Measurements from ENCODE around the gene CARD14.

The CARD14 gene

DNA sequence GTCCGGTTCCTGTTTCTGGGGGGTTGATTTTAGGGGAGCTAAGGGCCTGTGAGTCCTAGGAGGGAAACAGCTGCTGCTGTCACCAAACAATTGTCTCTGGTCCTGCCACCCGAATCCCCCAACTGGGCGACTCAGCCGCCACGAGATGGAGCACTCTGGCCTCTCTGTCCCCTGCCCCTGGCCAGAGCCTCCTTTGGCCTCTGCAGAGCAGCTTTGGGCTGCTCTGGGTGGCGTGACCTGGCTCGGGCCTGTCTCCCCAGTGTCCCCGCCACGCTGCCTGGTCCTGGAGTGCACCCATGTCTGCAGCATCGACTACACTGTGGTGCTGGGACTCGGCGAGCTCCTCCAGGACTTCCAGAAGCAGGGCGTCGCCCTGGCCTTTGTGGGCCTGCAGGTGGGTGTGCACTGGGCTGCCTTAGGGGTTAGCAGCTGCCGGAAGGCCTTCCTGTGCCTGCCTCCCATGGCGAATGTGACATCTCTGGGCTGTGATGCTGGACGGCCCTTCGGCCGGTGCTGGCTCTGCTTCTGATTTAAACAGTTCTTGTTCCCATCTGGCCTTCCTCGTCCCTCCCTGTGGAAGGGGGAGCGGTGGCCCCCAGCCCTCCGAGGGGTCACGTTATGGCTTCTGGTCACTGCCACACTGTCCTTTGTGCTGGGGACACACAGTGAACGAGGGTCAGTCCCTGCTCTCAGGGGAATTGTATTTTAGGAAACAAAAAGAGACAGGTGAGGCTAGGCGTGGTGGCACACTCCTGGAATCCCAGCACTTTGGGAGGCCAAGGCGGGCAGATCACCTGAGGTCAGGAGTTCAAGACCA is 79.3 kb downstream of the CARD14 start:
- 93% methylated on average over 26 of the region's 26 CpGs for WGBS
- Histone ChIP-seq H3K27ac (ENCODE audit: low read length, poor library complexity, severe bottlenecking) (no peak overlapping the region), H3K4me2 (ENCODE audit: low read length, poor library complexity, severe bottlenecking) (no peak overlapping the region), H3K18ac (ENCODE audit: low read depth in 1 of 2, low read length in 2 of 2) (no peak overlapping the region), H3K79me1 (replicated peaks; ENCODE audit: low read length, poor library complexity, severe bottlenecking) (no peaks in the 10 kb centered on the region), H3K9me3 (ENCODE audit: control insufficient read depth, low read length) (no peaks in the 10 kb centered on the region), H2BK12ac (ENCODE audit: low read length in 2 of 2) (no peak overlapping the region), H4K8ac (ENCODE audit: low read length) (no peak overlapping the region), H3K4ac (ENCODE audit: low read depth in 1 of 2, low read length in 2 of 2) (no peak overlapping the region), H3K4me3 (ENCODE audit: insufficient read depth in 1 of 2, low read depth in 1 of 2, low read length in 2 of 2) (no peak overlapping the region), H3K14ac (ENCODE audit: low read length in 2 of 2) (no peak overlapping the region), H3K23ac (ENCODE audit: low read length in 2 of 2) (no peak overlapping the region), H2BK15ac (ENCODE audit: low read depth, poor library complexity, severe bottlenecking) (peak overlapping the region; percentile 23), H3K4me1 (ENCODE audit: control insufficient read depth, insufficient read depth, low read depth, low read length) (peaks cover 20% of the 10 kb centered on the region), H3K9ac (ENCODE audit: low read length) (no peak overlapping the region), H3K27me3 (ENCODE audit: control insufficient read depth in 1 of 2, insufficient read depth in 1 of 2, low read length in 2 of 2) (no peaks in the 10 kb centered on the region), H3K36me3 (ENCODE audit: control insufficient read depth in 1 of 2, insufficient read depth in 2 of 2, low read depth in 1 of 2, low read length in 2 of 2) (peaks cover 67 to 72% of the 10 kb centered on the region in 2 experiments), H4K91ac (ENCODE audit: low read length) (no peak overlapping the region), H2AK5ac (ENCODE audit: low read length, severe bottlenecking) (no peak overlapping the region), H2AFZ (ENCODE audit: low read depth, low read length) (no peak overlapping the region), H2BK5ac (ENCODE audit: low read depth, low read length, poor library complexity, severe bottlenecking) (no peak overlapping the region), H2BK120ac (ENCODE audit: low read depth, low read length) (no peak overlapping the region)
- DNase-seq, result no peak

DNA sequence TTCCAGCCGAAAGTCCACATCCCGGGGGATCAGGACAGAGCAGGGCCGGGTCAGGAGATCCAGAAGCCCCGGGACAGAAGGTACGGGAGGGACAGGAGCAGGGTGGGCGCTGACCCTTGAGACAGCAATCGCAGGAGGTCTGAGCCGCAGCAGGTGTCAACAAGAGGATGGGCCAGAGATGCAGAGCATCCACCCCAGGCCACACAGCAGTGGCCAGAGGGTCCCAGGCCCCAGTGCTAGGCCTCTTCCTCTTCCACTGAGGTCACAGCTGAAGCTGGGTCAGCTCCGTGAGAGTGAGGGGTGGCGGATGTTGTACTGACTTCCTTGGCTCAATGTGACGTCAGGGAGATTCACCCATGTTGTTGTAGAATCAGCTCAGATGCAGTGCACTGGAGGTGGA is 82.1 kb downstream of the CARD14 start:
- Histone ChIP-seq H2BK15ac (ENCODE audit: low read depth, poor library complexity, severe bottlenecking) (no peak overlapping the region), H3K36me3 (ENCODE audit: control insufficient read depth in 1 of 2, insufficient read depth in 2 of 2, low read depth in 1 of 2, low read length in 2 of 2) (peaks cover 43 to 52% of the 10 kb centered on the region in 2 experiments), H3K23ac (ENCODE audit: low read length in 2 of 2) (no peak overlapping the region), H3K79me1 (replicated peaks; ENCODE audit: low read length, poor library complexity, severe bottlenecking) (no peaks in the 10 kb centered on the region), H3K4me3 (ENCODE audit: insufficient read depth in 1 of 2, low read depth in 1 of 2, low read length in 2 of 2) (no peak overlapping the region), H4K91ac (ENCODE audit: low read length) (no peak overlapping the region), H3K4me1 (ENCODE audit: control insufficient read depth, insufficient read depth, low read depth, low read length) (peaks cover 22% of the 10 kb centered on the region), H3K18ac (ENCODE audit: low read depth in 1 of 2, low read length in 2 of 2) (no peak overlapping the region), H3K27ac (ENCODE audit: low read length, poor library complexity, severe bottlenecking) (no peak overlapping the region), H2AK5ac (ENCODE audit: low read length, severe bottlenecking) (peak overlapping the region; percentile 4), H2BK5ac (ENCODE audit: low read depth, low read length, poor library complexity, severe bottlenecking) (no peak overlapping the region), H3K27me3 (ENCODE audit: control insufficient read depth in 1 of 2, insufficient read depth in 1 of 2, low read length in 2 of 2) (no peaks in the 10 kb centered on the region), H3K14ac (ENCODE audit: low read length in 2 of 2) (no peak overlapping the region), H4K8ac (ENCODE audit: low read length) (no peak overlapping the region), H2BK120ac (ENCODE audit: low read depth, low read length) (no peak overlapping the region), H3K4me2 (ENCODE audit: low read length, poor library complexity, severe bottlenecking) (no peak overlapping the region), H2AFZ (ENCODE audit: low read depth, low read length) (no peak overlapping the region), H3K9me3 (ENCODE audit: control insufficient read depth, low read length) (no peaks in the 10 kb centered on the region), H2BK12ac (ENCODE audit: low read length in 2 of 2) (no peak overlapping the region), H3K9ac (ENCODE audit: low read length) (no peak overlapping the region), H3K4ac (ENCODE audit: low read depth in 1 of 2, low read length in 2 of 2) (no peak overlapping the region)
- 94% methylated on average over 11 of the region's 11 CpGs for WGBS
- no peak for DNase-seq

DNA sequence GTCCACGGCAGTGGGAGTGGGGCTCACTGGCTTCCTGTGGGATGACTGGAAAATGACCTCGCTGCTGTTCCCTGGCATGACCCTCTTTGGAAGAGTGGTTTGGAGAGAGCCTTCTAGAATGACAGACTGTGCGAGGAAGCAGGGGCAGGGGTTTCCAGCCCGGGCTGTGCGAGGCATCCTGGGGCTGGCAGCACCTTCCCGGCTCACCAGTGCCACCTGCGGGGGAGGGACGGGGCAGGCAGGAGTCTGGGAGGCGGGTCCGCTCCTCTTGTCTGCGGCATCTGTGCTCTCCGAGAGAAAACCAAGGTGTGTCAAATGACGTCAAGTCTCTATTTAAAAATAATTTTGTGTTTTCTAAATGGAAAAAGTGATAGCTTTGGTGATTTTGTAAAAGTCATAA is 83.0 kb downstream of the CARD14 start:
- no peak overlapping the region for H3K9ac ChIP-seq (ENCODE audit: low read length)
- 73% methylated on average over 12 of the region's 13 CpGs for WGBS
- peaks cover 37 to 46% of the 10 kb centered on the region in 2 experiments for H3K36me3 ChIP-seq (ENCODE audit: control insufficient read depth in 1 of 2, insufficient read depth in 2 of 2, low read depth in 1 of 2, low read length in 2 of 2)
- no peak overlapping the region for H4K8ac ChIP-seq (ENCODE audit: low read length)
- peak overlapping the region; percentile 63 for H2AK5ac ChIP-seq (ENCODE audit: low read length, severe bottlenecking)
- H3K4ac ChIP-seq (ENCODE audit: low read depth in 1 of 2, low read length in 2 of 2), result no peak overlapping the region
- H2AFZ ChIP-seq (ENCODE audit: low read depth, low read length), result no peak overlapping the region
- no peak overlapping the region for H3K27ac ChIP-seq (ENCODE audit: low read length, poor library complexity, severe bottlenecking)
- no peak overlapping the region for H3K4me3 ChIP-seq (ENCODE audit: insufficient read depth in 1 of 2, low read depth in 1 of 2, low read length in 2 of 2)
- H3K23ac ChIP-seq (ENCODE audit: low read length in 2 of 2), result no peak overlapping the region
- peak overlapping the region; percentile 54 for H2BK15ac ChIP-seq (ENCODE audit: low read depth, poor library complexity, severe bottlenecking)
- no peak overlapping the region for H3K18ac ChIP-seq (ENCODE audit: low read depth in 1 of 2, low read length in 2 of 2)
- no peaks in the 10 kb centered on the region for H3K9me3 ChIP-seq (ENCODE audit: control insufficient read depth, low read length)
- peak overlapping the region; percentile 34 for H4K91ac ChIP-seq (ENCODE audit: low read length)
- no peak overlapping the region for H3K4me2 ChIP-seq (ENCODE audit: low read length, poor library complexity, severe bottlenecking)
- H3K4me1 ChIP-seq (ENCODE audit: control insufficient read depth, insufficient read depth, low read depth, low read length), result peaks cover 21% of the 10 kb centered on the region
- no peak for DNase-seq
- no peak overlapping the region for H3K14ac ChIP-seq (ENCODE audit: low read length in 2 of 2)
- no peak overlapping the region for H2BK5ac ChIP-seq (ENCODE audit: low read depth, low read length, poor library complexity, severe bottlenecking)
- no peaks in the 10 kb centered on the region for H3K27me3 ChIP-seq (ENCODE audit: control insufficient read depth in 1 of 2, insufficient read depth in 1 of 2, low read length in 2 of 2)
- no peak overlapping the region for H2BK12ac ChIP-seq (ENCODE audit: low read length in 2 of 2)
- H2BK120ac ChIP-seq (ENCODE audit: low read depth, low read length), result no peak overlapping the region
- no peaks in the 10 kb centered on the region for H3K79me1 ChIP-seq (replicated peaks; ENCODE audit: low read length, poor library complexity, severe bottlenecking)

DNA sequence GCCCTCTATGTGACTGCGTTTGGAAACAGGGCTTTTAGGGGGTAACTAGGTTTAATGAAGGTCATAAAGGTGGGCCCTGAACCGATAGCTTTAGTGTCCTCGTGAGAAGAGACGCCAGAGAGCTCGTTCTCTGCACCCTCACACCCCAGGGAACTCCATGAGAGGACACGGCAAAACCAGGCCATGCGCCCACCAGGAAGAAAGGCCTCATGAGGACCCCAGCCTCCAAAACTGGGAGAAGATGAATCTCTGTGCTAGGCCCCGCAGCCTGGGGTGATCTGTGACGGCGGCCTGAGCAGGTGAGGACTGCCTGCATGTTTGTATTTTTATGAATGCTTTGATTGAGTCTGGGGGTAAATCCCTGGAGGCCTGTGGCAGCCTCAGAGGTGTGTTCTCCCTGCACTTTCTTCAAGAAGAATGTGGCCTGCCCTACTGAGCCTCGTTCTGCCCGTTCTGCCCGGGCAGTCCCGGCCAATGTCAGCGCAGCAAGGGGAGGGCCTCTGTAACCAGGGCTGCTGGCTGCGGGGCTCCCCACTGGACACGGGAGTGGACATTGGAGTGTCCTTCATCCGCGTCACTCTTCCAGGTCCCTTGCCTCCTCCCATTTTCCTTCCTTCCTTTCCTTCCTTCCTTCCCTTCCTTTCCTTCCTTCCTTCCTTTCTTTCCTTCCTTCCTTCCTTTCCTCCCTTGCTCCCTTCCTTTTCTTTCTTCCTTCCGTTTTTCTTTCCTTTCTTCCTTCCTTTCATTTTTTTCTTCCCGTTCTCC is 84.0 kb downstream of the CARD14 start:
- Histone ChIP-seq H2BK120ac (ENCODE audit: low read depth, low read length) (peak overlapping the region; percentile 50), H3K4ac (ENCODE audit: low read depth in 1 of 2, low read length in 2 of 2) (peak overlapping the region in 1 of 2 experiments; percentile 15), H2BK15ac (ENCODE audit: low read depth, poor library complexity, severe bottlenecking) (no peak overlapping the region), H3K4me1 (ENCODE audit: control insufficient read depth, insufficient read depth, low read depth, low read length) (peaks cover 20% of the 10 kb centered on the region), H2AK5ac (ENCODE audit: low read length, severe bottlenecking) (peak overlapping the region; percentile 24), H3K27me3 (ENCODE audit: control insufficient read depth in 1 of 2, insufficient read depth in 1 of 2, low read length in 2 of 2) (no peaks in the 10 kb centered on the region), H3K18ac (ENCODE audit: low read depth in 1 of 2, low read length in 2 of 2) (no peak overlapping the region), H4K8ac (ENCODE audit: low read length) (peak overlapping the region; percentile 53), H2AFZ (ENCODE audit: low read depth, low read length) (no peak overlapping the region), H3K9me3 (ENCODE audit: control insufficient read depth, low read length) (no peaks in the 10 kb centered on the region), H2BK5ac (ENCODE audit: low read depth, low read length, poor library complexity, severe bottlenecking) (peak overlapping the region; percentile 60), H3K27ac (ENCODE audit: low read length, poor library complexity, severe bottlenecking) (peak overlapping the region; percentile 87), H3K23ac (ENCODE audit: low read length in 2 of 2) (no peak overlapping the region), H3K4me3 (ENCODE audit: insufficient read depth in 1 of 2, low read depth in 1 of 2, low read length in 2 of 2) (no peak overlapping the region), H3K79me1 (replicated peaks; ENCODE audit: low read length, poor library complexity, severe bottlenecking) (no peaks in the 10 kb centered on the region), H3K9ac (ENCODE audit: low read length) (no peak overlapping the region), H3K4me2 (ENCODE audit: low read length, poor library complexity, severe bottlenecking) (no peak overlapping the region), H3K14ac (ENCODE audit: low read length in 2 of 2) (no peak overlapping the region), H4K91ac (ENCODE audit: low read length) (peak overlapping the region; percentile 79), H2BK12ac (ENCODE audit: low read length in 2 of 2) (peak overlapping the region; percentile 49 to 60), H3K36me3 (ENCODE audit: control insufficient read depth in 1 of 2, insufficient read depth in 2 of 2, low read depth in 1 of 2, low read length in 2 of 2) (peaks cover 27 to 40% of the 10 kb centered on the region in 2 experiments)
- no peak for DNase-seq
- 95% methylated on average over 21 of the region's 21 CpGs for WGBS
